ENCODE measurements around the gene LRRN3. TPM values are rescaled to one million over a fixed set of nuclear protein-coding genes. Genes with fewer than 3 reads are reported as not detected.
"Not testable (repeated sequence)": the region's sequence is repeated elsewhere in the genome, so short reads cannot be mapped to it uniquely, and the experiment has no call there.

Gene LRRN3
- total and polyA plus RNA-seq, 4 donors: 0.51 to 5.1 (median 0.62) TPM; not detected in 1

DNA sequence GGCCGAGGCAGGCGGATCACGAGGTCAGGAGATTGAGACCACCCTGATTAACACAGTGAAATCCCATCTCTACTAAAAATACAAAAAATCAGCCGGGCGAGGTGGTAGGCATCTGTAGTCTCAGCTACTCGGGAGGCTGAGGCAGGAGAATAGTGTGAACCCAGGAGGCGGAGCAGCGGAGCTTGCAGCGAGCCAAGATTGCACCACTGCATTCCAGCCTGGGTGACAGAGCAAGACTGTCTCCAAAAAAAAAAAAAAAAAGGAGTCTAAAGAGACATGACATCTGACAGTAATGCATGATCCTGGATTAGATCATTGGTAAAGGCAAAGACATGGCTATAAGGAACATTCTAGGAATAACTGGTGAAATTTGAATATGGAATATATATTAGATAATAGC lies 18.3 kb upstream of the LRRN3 start:
- H3K4me3 ChIP-seq (ENCODE audit: low read length in 2 of 2); H3K27ac ChIP-seq (ENCODE audit: low read depth in 1 of 2, low read length in 2 of 2); H3K36me3 ChIP-seq (ENCODE audit: control insufficient read depth in 1 of 2, insufficient read depth in 2 of 2, low read length in 1 of 2); H3K9me3 ChIP-seq (ENCODE audit: control insufficient read depth, low read length); DNase-seq; ATAC-seq (ENCODE audit: low FRiP score); H3K4me1 ChIP-seq (ENCODE audit: control insufficient read depth in 1 of 2, insufficient read depth in 2 of 2, low read length in 2 of 2); H3K27me3 ChIP-seq (ENCODE audit: control insufficient read depth in 1 of 2, insufficient read depth in 2 of 2, low read length in 1 of 2); intact Hi-C loops (cut with DNase I): not testable (repeated sequence)
- WGBS, 2 donors: 90 to 92% methylated on average over 9 of the region's 9 CpGs

DNA sequence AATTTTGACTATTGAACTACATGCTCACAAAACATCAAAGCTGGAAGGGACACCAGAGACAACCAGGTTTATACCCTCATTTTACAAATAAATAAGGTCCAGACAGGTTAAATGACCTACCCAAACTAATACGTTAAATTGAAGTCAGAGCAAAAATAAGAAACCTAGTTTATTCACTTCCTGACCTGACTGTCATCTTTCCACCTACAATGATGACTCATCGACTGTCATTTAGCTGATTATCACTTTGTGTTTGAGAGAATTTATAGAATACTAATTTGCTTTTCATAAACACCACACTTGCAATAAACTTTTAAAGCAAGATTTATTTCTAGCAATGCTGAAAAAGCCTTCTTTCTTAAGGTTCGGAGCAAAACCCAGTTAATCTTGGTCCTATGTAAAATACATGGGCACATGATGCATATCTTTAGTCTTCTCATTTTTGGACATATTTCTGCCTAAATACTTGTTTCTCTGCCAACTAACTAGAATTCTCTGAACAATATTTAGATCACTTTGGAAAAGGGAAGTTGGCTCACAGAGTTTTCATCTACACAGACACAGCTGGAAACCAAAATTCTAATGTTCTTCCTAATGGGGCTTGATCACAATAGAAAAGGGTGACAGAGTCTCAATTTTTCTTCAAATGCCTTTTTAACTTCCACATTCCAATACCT lies 16.7 kb upstream of the LRRN3 start:
- Histone ChIP-seq H3K27me3 (ENCODE audit: control insufficient read depth in 1 of 2, insufficient read depth in 2 of 2, low read length in 1 of 2) (no peaks in the 10 kb centered on the region), H3K4me1 (ENCODE audit: control insufficient read depth in 1 of 2, insufficient read depth in 2 of 2, low read length in 2 of 2) (peaks cover 0 to 2% of the 10 kb centered on the region in 2 donors), H3K9me3 (ENCODE audit: control insufficient read depth, low read length) (no peaks in the 10 kb centered on the region), H3K27ac (ENCODE audit: low read depth in 1 of 2, low read length in 2 of 2) (no peak overlapping the region), H3K4me3 (ENCODE audit: low read length in 2 of 2) (no peak overlapping the region), H3K36me3 (ENCODE audit: control insufficient read depth in 1 of 2, insufficient read depth in 2 of 2, low read length in 1 of 2) (no peaks in the 10 kb centered on the region)
- 72 to 76% methylated on average over 3 of the region's 3 CpGs for WGBS, 2 donors
- ATAC-seq (ENCODE audit: low FRiP score) (no peak), DNase-seq (no peak)
- intact Hi-C loops (cut with DNase I): no loop called here

DNA sequence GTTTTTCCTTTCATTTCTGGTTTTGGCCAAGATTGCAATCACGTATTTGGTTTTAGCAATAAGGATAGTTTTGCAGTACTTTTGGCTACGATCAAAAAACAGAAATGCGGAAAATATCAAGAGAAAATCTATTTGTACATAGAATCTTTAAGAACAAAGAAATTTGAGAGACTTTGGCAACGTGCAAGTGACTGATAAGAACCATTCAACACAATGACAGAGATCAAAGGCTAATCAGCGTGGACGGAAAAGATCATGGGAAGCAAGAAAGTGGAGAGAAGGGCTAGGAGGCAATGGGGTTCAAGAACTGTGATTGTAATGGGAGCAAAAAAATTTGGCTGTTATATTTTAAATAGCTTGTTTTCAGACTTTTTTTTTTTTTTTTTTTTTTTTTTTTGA lies 16.2 kb upstream of the LRRN3 start:
- DNase-seq (no peak), ATAC-seq (ENCODE audit: low FRiP score) (no peak)
- H3K4me3 ChIP-seq (ENCODE audit: low read length in 2 of 2): no peak overlapping the region
- no peaks in the 10 kb centered on the region for H3K36me3 ChIP-seq (ENCODE audit: control insufficient read depth in 1 of 2, insufficient read depth in 2 of 2, low read length in 1 of 2)
- H3K27ac ChIP-seq (ENCODE audit: low read depth in 1 of 2, low read length in 2 of 2): no peak overlapping the region
- WGBS, 2 donors: 72 to 75% methylated on average over 6 of the region's 6 CpGs
- intact Hi-C loops (cut with DNase I): no loop called here
- no peaks in the 10 kb centered on the region for H3K27me3 ChIP-seq (ENCODE audit: control insufficient read depth in 1 of 2, insufficient read depth in 2 of 2, low read length in 1 of 2)
- no peaks in the 10 kb centered on the region for H3K9me3 ChIP-seq (ENCODE audit: control insufficient read depth, low read length)
- H3K4me1 ChIP-seq (ENCODE audit: control insufficient read depth in 1 of 2, insufficient read depth in 2 of 2, low read length in 2 of 2): peaks cover 0 to 2% of the 10 kb centered on the region in 2 donors

DNA sequence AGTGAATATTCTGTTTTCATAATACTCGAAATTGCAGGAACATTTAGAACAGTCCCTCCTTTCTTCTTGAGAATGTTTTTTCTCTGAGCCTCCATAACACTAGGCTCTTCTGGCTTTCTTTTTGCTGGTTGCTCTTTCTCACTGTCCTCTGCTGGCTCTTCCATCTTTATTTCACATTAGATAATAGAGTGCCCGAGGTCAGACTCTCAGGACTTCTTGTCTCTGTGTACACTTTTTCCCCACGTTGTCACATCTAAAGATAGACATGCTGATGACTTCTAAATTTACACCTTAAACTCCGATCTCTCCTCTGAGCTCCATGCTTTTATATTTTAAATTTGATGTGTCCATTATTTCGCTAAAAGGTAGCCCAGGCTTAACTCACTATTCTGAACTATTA lies 15.4 kb upstream of the LRRN3 start:
- no peak for DNase-seq

DNA sequence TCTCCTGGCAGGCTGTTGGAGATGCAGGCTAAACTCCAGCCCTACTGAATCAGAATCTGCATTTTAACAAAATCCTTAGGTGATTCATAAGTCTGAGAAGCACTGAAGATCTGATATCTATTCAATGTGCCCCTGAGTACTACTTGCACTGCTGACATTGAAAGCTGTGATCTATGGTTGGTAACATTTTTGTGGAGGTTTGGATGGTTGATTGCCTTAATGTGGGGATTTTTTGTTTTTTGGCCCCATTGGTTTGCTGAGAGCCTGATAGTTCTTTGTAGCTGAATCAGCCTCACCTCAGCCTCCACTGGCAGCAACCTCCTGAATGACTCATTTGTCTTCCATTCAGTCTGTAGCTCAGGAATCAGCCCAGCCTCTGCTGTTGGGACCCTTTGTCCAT lies 14.7 kb upstream of the LRRN3 start:
- H3K9me3 ChIP-seq (ENCODE audit: control insufficient read depth, low read length): no peaks in the 10 kb centered on the region
- H3K27ac ChIP-seq (ENCODE audit: low read depth in 1 of 2, low read length in 2 of 2): no peak overlapping the region
- H3K27me3 ChIP-seq (ENCODE audit: control insufficient read depth in 1 of 2, insufficient read depth in 2 of 2, low read length in 1 of 2): no peaks in the 10 kb centered on the region
- H3K4me3 ChIP-seq (ENCODE audit: low read length in 2 of 2): no peak overlapping the region
- DNase-seq (no peak), ATAC-seq (ENCODE audit: low FRiP score) (no peak)
- H3K36me3 ChIP-seq (ENCODE audit: control insufficient read depth in 1 of 2, insufficient read depth in 2 of 2, low read length in 1 of 2): no peaks in the 10 kb centered on the region
- no peaks in the 10 kb centered on the region for H3K4me1 ChIP-seq (ENCODE audit: control insufficient read depth in 1 of 2, insufficient read depth in 2 of 2, low read length in 2 of 2)
- intact Hi-C loops (cut with DNase I): no loop called here

More for the DNA sequence above, 15.4 kb upstream of the LRRN3 start:
- Histone ChIP-seq H3K4me3 (ENCODE audit: low read length in 2 of 2) (no peak overlapping the region), H3K9me3 (ENCODE audit: control insufficient read depth, low read length) (no peaks in the 10 kb centered on the region), H3K27ac (ENCODE audit: low read depth in 1 of 2, low read length in 2 of 2) (no peak overlapping the region), H3K36me3 (ENCODE audit: control insufficient read depth in 1 of 2, insufficient read depth in 2 of 2, low read length in 1 of 2) (no peaks in the 10 kb centered on the region), H3K27me3 (ENCODE audit: control insufficient read depth in 1 of 2, insufficient read depth in 2 of 2, low read length in 1 of 2) (no peaks in the 10 kb centered on the region), H3K4me1 (ENCODE audit: control insufficient read depth in 1 of 2, insufficient read depth in 2 of 2, low read length in 2 of 2) (no peaks in the 10 kb centered on the region)
- ATAC-seq (ENCODE audit: low FRiP score): no peak
- intact Hi-C loops (cut with DNase I): no loop called here
- WGBS, 2 donors: 90 to 92% methylated on average over 5 of the region's 5 CpGs

DNA sequence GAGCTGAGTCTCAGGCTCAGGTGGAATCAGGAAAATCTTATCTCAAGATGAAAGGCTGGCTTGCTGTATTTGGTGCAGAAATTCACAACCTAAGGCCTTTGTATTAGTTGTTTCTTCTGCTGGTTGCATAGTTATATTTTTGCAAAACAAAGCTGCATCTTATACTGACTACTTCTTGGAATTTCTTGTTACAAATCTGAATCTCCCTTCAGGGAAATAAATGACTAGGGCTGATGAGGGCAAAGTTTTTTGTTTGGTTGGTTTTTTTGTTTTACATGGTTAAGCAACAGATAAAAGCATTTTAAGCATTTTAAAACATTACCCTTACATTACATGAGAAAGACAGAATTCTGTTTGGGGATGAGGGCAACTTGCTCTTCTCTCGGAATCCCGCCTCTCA lies 13.9 kb upstream of the LRRN3 start:
- H3K9me3 ChIP-seq (ENCODE audit: control insufficient read depth, low read length): no peaks in the 10 kb centered on the region
- 96 to 99% methylated on average over 2 of the region's 2 CpGs for WGBS, 2 donors
- no peak overlapping the region for H3K4me3 ChIP-seq (ENCODE audit: low read length in 2 of 2)
- DNase-seq: no peak
- no peaks in the 10 kb centered on the region for H3K36me3 ChIP-seq (ENCODE audit: control insufficient read depth in 1 of 2, insufficient read depth in 2 of 2, low read length in 1 of 2)
- H3K27me3 ChIP-seq (ENCODE audit: control insufficient read depth in 1 of 2, insufficient read depth in 2 of 2, low read length in 1 of 2): no peaks in the 10 kb centered on the region
- intact Hi-C loops (cut with DNase I): no loop called here
- ATAC-seq (ENCODE audit: low FRiP score): no peak
- no peak overlapping the region for H3K27ac ChIP-seq (ENCODE audit: low read depth in 1 of 2, low read length in 2 of 2)
- H3K4me1 ChIP-seq (ENCODE audit: control insufficient read depth in 1 of 2, insufficient read depth in 2 of 2, low read length in 2 of 2): peaks cover 0 to 2% of the 10 kb centered on the region in 2 donors

DNA sequence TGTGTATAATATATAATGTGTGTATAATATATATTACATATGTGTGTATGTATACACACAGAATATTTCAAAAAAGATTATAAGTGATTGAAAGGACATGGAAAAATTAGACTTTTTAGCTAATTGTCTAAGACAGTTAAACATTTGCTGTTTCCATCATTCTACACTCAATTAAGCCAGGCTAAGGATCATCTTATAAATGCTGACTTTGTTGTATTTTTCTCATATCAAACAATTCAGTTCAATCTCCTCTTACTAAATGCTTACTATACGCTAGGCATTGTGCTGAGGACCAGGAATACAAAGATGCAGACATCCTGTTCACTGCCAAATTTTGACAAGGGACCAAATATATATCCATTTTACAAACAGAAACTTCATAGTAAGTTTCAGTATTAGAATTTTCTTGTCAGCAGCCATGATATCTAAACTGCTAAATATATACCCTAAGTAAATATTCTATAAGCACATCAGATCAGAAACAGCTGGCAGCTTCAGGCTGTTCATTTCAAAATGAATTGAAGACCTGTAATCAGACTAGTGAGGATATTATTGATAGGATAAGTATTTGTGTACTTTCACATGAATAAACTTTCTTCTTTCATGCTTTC lies 10.3 kb upstream of the LRRN3 start:
- H3K27me3 ChIP-seq (ENCODE audit: control insufficient read depth in 1 of 2, insufficient read depth in 2 of 2, low read length in 1 of 2): no peaks in the 10 kb centered on the region
- H3K4me3 ChIP-seq (ENCODE audit: low read length in 2 of 2): no peak overlapping the region
- H3K36me3 ChIP-seq (ENCODE audit: control insufficient read depth in 1 of 2, insufficient read depth in 2 of 2, low read length in 1 of 2): no peaks in the 10 kb centered on the region
- ATAC-seq (ENCODE audit: low FRiP score): no peak
- H3K9me3 ChIP-seq (ENCODE audit: control insufficient read depth, low read length): no peaks in the 10 kb centered on the region
- no peak overlapping the region for H3K27ac ChIP-seq (ENCODE audit: low read depth in 1 of 2, low read length in 2 of 2)
- intact Hi-C loops (cut with DNase I): no loop called here
- 98 to 100% methylated on average over 1 of the region's 1 CpG for WGBS, 2 donors
- H3K4me1 ChIP-seq (ENCODE audit: control insufficient read depth in 1 of 2, insufficient read depth in 2 of 2, low read length in 2 of 2): peaks cover 2% of the 10 kb centered on the region in 2 donors
- DNase-seq: no peak

DNA sequence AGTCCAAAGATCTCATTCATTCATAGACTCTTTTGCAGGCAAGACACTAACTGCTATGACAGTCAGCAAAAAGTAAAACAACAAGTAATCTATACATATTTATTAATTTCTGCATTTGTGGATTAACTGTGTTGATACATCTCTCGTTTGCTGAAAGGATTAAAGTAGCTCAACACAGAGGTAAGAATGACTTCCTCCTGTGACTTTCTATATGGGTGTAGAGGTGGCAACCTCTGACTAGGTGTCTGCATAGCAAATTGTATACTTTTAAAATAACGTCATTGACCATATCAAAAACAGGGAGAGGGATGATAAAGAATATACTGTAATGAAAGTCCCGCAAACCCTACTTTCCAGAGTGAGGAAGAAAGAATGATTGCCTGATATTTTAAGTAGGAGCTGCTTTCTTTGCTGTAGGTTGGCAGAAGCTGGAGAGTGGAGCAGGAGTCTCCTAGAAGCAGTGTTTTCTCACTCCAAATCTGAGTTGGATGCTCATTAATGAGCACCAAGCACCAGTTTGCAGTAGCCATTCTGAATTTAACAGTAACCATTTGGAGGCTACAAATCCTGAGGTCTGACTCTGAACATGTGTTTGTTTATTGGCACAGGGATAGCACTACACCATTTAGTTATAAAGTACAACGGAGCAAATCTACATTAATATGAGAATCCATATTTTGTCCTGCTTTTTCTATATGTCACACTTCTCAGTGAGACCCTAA lies 9.2 kb upstream of the LRRN3 start:
- no peak overlapping the region for H3K27ac ChIP-seq (ENCODE audit: low read depth in 1 of 2, low read length in 2 of 2)
- WGBS, 2 donors: 63 to 67% methylated on average over 4 of the region's 4 CpGs
- no peak for DNase-seq
- peaks cover 2% of the 10 kb centered on the region in 2 donors for H3K4me1 ChIP-seq (ENCODE audit: control insufficient read depth in 1 of 2, insufficient read depth in 2 of 2, low read length in 2 of 2)
- no peaks in the 10 kb centered on the region for H3K27me3 ChIP-seq (ENCODE audit: control insufficient read depth in 1 of 2, insufficient read depth in 2 of 2, low read length in 1 of 2)
- peak overlapping the region in 1 of 2 donors; percentile 41 for H3K4me3 ChIP-seq (ENCODE audit: low read length in 2 of 2)
- no peak for ATAC-seq (ENCODE audit: low FRiP score)
- no peaks in the 10 kb centered on the region for H3K36me3 ChIP-seq (ENCODE audit: control insufficient read depth in 1 of 2, insufficient read depth in 2 of 2, low read length in 1 of 2)
- H3K9me3 ChIP-seq (ENCODE audit: control insufficient read depth, low read length): no peaks in the 10 kb centered on the region
- intact Hi-C loops (cut with DNase I): no loop called here

DNA sequence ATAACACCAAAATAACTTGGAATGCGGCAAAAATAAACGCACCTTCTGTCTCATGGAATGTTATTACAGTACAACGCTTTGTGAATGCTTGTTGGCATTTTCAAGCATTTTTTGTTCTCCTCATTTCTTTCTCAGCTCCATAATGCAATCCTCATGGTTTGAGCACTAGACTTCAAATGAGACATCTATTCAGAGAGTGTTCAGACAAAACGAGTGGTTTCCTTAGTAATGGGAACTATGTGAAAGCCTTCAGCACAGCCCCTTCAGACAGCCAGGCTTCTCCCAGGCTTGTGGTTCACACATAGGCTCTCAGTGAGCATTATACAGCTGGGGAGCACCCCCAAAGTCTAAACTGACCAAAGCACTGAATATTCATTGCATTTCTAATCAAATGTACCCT lies 8.6 kb upstream of the LRRN3 start:
- Histone ChIP-seq H3K4me3 (ENCODE audit: low read length in 2 of 2) (peak overlapping the region in 1 of 2 donors; percentile 41), H3K27me3 (ENCODE audit: control insufficient read depth in 1 of 2, insufficient read depth in 2 of 2, low read length in 1 of 2) (no peaks in the 10 kb centered on the region), H3K4me1 (ENCODE audit: control insufficient read depth in 1 of 2, insufficient read depth in 2 of 2, low read length in 2 of 2) (peaks cover 2% of the 10 kb centered on the region in 2 donors), H3K36me3 (ENCODE audit: control insufficient read depth in 1 of 2, insufficient read depth in 2 of 2, low read length in 1 of 2) (no peaks in the 10 kb centered on the region), H3K9me3 (ENCODE audit: control insufficient read depth, low read length) (no peaks in the 10 kb centered on the region), H3K27ac (ENCODE audit: low read depth in 1 of 2, low read length in 2 of 2) (no peak overlapping the region)
- WGBS, 2 donors: 3 to 4% methylated on average over 4 of the region's 4 CpGs
- ATAC-seq (ENCODE audit: low FRiP score) (no peak), DNase-seq (no peak)
- intact Hi-C loops (cut with DNase I): no loop called here
